DMS79 (cell line): ENCODE measurements around the gene HBS1L.
"Not testable (repeated sequence)": the region's sequence is repeated elsewhere in the genome, so short reads cannot be mapped to it uniquely, and the experiment has no call there.

ENCODE experiments used
- DNase-seq: peaks from one replicate; lab custom pipeline; 2025; lab: John Stamatoyannopoulos, UW

The HBS1L gene

GRCh38 chr6:135073756-135074393, 19.3 kb upstream of the HBS1L start:
- DNase-seq = no peak

GRCh38 chr6:135073217-135073616, 18.6 kb upstream of the HBS1L start:
- DNase-seq = no peak

- no peak for DNase-seq
Measured at GRCh38 chr6:135072753-135073152, 18.1 kb upstream of the HBS1L start.

- DNase-seq = no peak
Measured at GRCh38 chr6:135071541-135071940, 16.9 kb upstream of the HBS1L start.

- DNase-seq = no peak
Measured at GRCh38 chr6:135067911-135068310, 13.3 kb upstream of the HBS1L start.

- DNase-seq = no peak
Measured at GRCh38 chr6:135066806-135067205, 12.2 kb upstream of the HBS1L start.

- DNase-seq = no peak
Measured at GRCh38 chr6:135066397-135066796, 11.8 kb upstream of the HBS1L start.

GRCh38 chr6:135064586-135064985, 10.0 kb upstream of the HBS1L start:
- DNase-seq = no peak

GRCh38 chr6:135063926-135064325, 9.3 kb upstream of the HBS1L start:
- DNase-seq = no peak

GRCh38 chr6:135062735-135063134, 8.1 kb upstream of the HBS1L start:
- no peak for DNase-seq

- no peak for DNase-seq
Measured at GRCh38 chr6:135060076-135060475, 5.5 kb upstream of the HBS1L start.

- DNase-seq = not testable (repeated sequence)
Measured at GRCh38 chr6:135058299-135058698, 3.7 kb upstream of the HBS1L start.

GRCh38 chr6:135056632-135057031, 2.0 kb upstream of the HBS1L start:
- no peak for DNase-seq

- DNase-seq = peak; percentile 34
Measured at GRCh38 chr6:135054226-135054568, 425 bp downstream of the HBS1L start.

- DNase-seq = no peak
Measured at GRCh38 chr6:135053406-135053805, 1.2 kb downstream of the HBS1L start.

- DNase-seq = no peak
Measured at GRCh38 chr6:135052939-135053338, 1.7 kb downstream of the HBS1L start.

- DNase-seq = no peak
Measured at GRCh38 chr6:135048915-135049314, 5.7 kb downstream of the HBS1L start.

- no peak for DNase-seq
Measured at GRCh38 chr6:135047336-135047735, 7.3 kb downstream of the HBS1L start.

GRCh38 chr6:135046912-135047311, 7.7 kb downstream of the HBS1L start:
- DNase-seq = no peak

GRCh38 chr6:135044639-135045038, 10.0 kb downstream of the HBS1L start:
- DNase-seq = no peak

- DNase-seq = no peak
Measured at GRCh38 chr6:135043846-135044245, 10.8 kb downstream of the HBS1L start.

- DNase-seq = no peak
Measured at GRCh38 chr6:135043364-135043763, 11.3 kb downstream of the HBS1L start.

- DNase-seq = no peak
Measured at GRCh38 chr6:135038335-135038734, 16.3 kb downstream of the HBS1L start.

- no peak for DNase-seq
Measured at GRCh38 chr6:135037541-135037940, 17.1 kb downstream of the HBS1L start.
